NB4 (cell line): Measurements from ENCODE around the gene DDX4.

Experiments
- DNase-seq: peaks from one replicate; pipeline ENCODE4 v3.0.0; 2010; ENCODE audit warnings: low read depth
- H3K4me3 ChIP-seq: one replicate; pipeline ENCODE4 v1.5.1; 2011; ENCODE audit warnings: mild to moderate bottlenecking, low read depth, low read length, moderate library complexity
- CTCF ChIP-seq: IDR thresholded peaks from one replicate; pipeline ENCODE4 v1.5.1; 2012; ENCODE audit warnings: low read depth, low read length
- MAX ChIP-seq: IDR thresholded peaks from 2 replicates; pipeline ENCODE4 v1.6.1; 2011; ENCODE audit warnings: low read depth, low read length
- MYC ChIP-seq: IDR thresholded peaks from 2 replicates; pipeline ENCODE4 v1.6.1; 2011; ENCODE audit warnings: low read depth, low read length
- POLR2A ChIP-seq: IDR thresholded peaks from 2 replicates; pipeline ENCODE4 v1.6.1; 2011; ENCODE audit warnings: mild to moderate bottlenecking; ENCODE audit not compliant: insufficient read length; ENCODE audit errors: extremely low read depth

DDX4 gene

GRCh38 chr5:55699041-55699688 lies 38.7 kb upstream of the DDX4 start:
- TF ChIP-seq POLR2A (no peak), MAX (no peak), MYC (no peak), CTCF (no peak)
- DNase-seq: no peak

GRCh38 chr5:55700745-55701144 lies 37.1 kb upstream of the DDX4 start:
- DNase-seq: no peak
- no peak for TF ChIP-seq POLR2A
- no peak for TF ChIP-seq CTCF
- no peak for TF ChIP-seq MYC
- TF ChIP-seq MAX: no peak

More at GRCh38 chr5:55699041-55699688, 38.7 kb upstream of the DDX4 start:
- no peak overlapping the region for H3K4me3 ChIP-seq

GRCh38 chr5:55701462-55702103 lies 36.3 kb upstream of the DDX4 start:
- no peak for DNase-seq
- no peak for TF ChIP-seq MYC
- no peak for TF ChIP-seq MAX
- no peak for TF ChIP-seq POLR2A
- TF ChIP-seq CTCF: no peak
- no peak overlapping the region for H3K4me3 ChIP-seq

More at GRCh38 chr5:55700745-55701144, 37.1 kb upstream of the DDX4 start:
- no peak overlapping the region for H3K4me3 ChIP-seq

- DNase-seq: no peak
- no peak overlapping the region for H3K4me3 ChIP-seq
- TF ChIP-seq MYC (no peak), CTCF (no peak), MAX (no peak), POLR2A (no peak)
Observed at GRCh38 chr5:55702598-55703345, 35.1 kb upstream of the DDX4 start.

GRCh38 chr5:55706230-55706629 lies 31.6 kb upstream of the DDX4 start:
- TF ChIP-seq MAX (no peak), CTCF (no peak), POLR2A (no peak), MYC (no peak)

More at GRCh38 chr5:55706230-55706629, 31.6 kb upstream of the DDX4 start:
- DNase-seq: no peak
- no peak overlapping the region for H3K4me3 ChIP-seq
